K562 (cell line): ENCODE measurements around the gene SLC3A2. TPM values are rescaled to one million over a fixed set of nuclear protein-coding genes. Genes with fewer than 3 reads are reported as not detected.

Source experiments
- HDAC1 ChIP-seq, 2 experiments: fragments of 450-650 bp; IDR thresholded peaks; 2 replicates each; pipeline ENCODE4 v1.6.1; 2016 to 2017; ENCODE audit warnings: inconsistent platforms in 1 of 2, mild to moderate bottlenecking in 1 of 2, moderate library complexity in 1 of 2
- HLTF ChIP-seq: fragments of 450-650 bp; IDR thresholded peaks from 2 replicates; pipeline ENCODE4 v1.6.1; 2016
- NONO ChIP-seq, 2 experiments: fragments of 200-400 bp in 1 of 2; fragments of 450-650 bp in 1 of 2; formaldehyde crosslinking in 1 of 2; IDR thresholded peaks; 2 replicates each; pipeline ENCODE4 v1.6.1; 2017; ENCODE audit warnings: low read depth in 2 of 2, mild to moderate bottlenecking in 2 of 2, moderate library complexity in 2 of 2, low read length in 1 of 2
- PTRF ChIP-seq: fragments of 450-650 bp; IDR thresholded peaks from 2 replicates; pipeline ENCODE4 v1.6.1; 2016; ENCODE audit warnings: mild to moderate bottlenecking, missing genetic modification characterization, missing compliant biosample characterization
- SMAD1 ChIP-seq: fragments of 150-350 bp; IDR thresholded peaks from 2 replicates; pipeline ENCODE4 v1.6.1; 2014; ENCODE audit warnings: low read length, low read depth; ENCODE audit not compliant: partially characterized antibody
- SMARCE1 ChIP-seq: fragments of 450-650 bp; IDR thresholded peaks from 2 replicates; pipeline ENCODE4 v1.7.1; 2016; ENCODE audit warnings: mild to moderate bottlenecking
- SRSF1 ChIP-seq: fragments of 200-400 bp; formaldehyde crosslinking; IDR thresholded peaks from 2 replicates; pipeline ENCODE4 v1.6.1; 2017; ENCODE audit warnings: mild to moderate bottlenecking, low read depth, low read length, moderate library complexity
- ZFX ChIP-seq: sonication (generic); formaldehyde crosslinking; IDR thresholded peaks from 2 replicates; pipeline ENCODE4 v1.8.0; 2022; ENCODE audit warnings: mild to moderate bottlenecking, missing genetic modification reagents, moderate library complexity
- ZNF174 ChIP-seq: fragments of 250-450 bp; sonication (Bioruptor Pico); IDR thresholded peaks from 2 replicates; pipeline ENCODE4 v1.4.0; 2020; ENCODE audit warnings: mild to moderate bottlenecking
- ZNF696 ChIP-seq: fragments of 250-450 bp; sonication (Bioruptor Pico); conservative IDR thresholded peaks from 2 replicates; pipeline ENCODE4 v1.4.0; 2020; ENCODE audit warnings: mild to moderate bottlenecking, moderate library complexity
- polyA plus RNA-seq, 8 experiments: library from polyadenylated mRNA; depleted of rRNA in 4 of 8; stranded (reverse) in 5 of 8; unstranded in 3 of 8; fragments of >200 nt; fragmentation: Nextera tagmentation in 2 of 8; fragmentation: Illumina TruSeq in 1 of 8; extraction: Ambion mirVana in 2 of 8; extraction: Trizol in 1 of 8; gene quantifications; 2 replicates each; pipeline versions ENCODE4 v1.2.1 to v1.2.3, GENCODE V29; 2011 to 2014; ENCODE audit warnings: inconsistent platforms in 1 of 8, missing spikeins in 1 of 8
- total RNA-seq, 7 experiments: library from RNA; depleted of rRNA in 6 of 7; stranded (reverse); fragments of >200 nt in 6 of 7; fragmentation: Illumina TruSeq in 2 of 7; extraction: Trizol in 2 of 7; gene quantifications; 2 replicates each; pipeline versions ENCODE4 v1.2.1 to v1.2.3, GENCODE V29; 2011 to 2021; ENCODE audit warnings: low replicate concordance in 1 of 7
- TF ChIP-seq, protein P1 (sequence below): sonication (generic); IDR thresholded peaks from 2 replicates; pipeline ENCODE4 v1.6.1; 2016
- TF ChIP-seq, protein P2 (sequence below): sonication (generic); formaldehyde crosslinking; IDR thresholded peaks from 2 replicates; pipeline ENCODE4 v1.8.1; 2022; ENCODE audit warnings: missing genetic modification reagents
- TF ChIP-seq, protein P3 (sequence below): fragments of 450-650 bp; IDR thresholded peaks from 2 replicates; pipeline ENCODE4 v1.6.1; 2017; ENCODE audit warnings: mild to moderate bottlenecking, moderate library complexity
- TF ChIP-seq, protein P4 (sequence below): sonication (generic); formaldehyde crosslinking; IDR thresholded peaks from 2 replicates; pipeline ENCODE4 v1.8.0; 2022; ENCODE audit warnings: missing genetic modification reagents, mild to moderate bottlenecking, borderline replicate concordance
- TF ChIP-seq, protein P5 (sequence below): fragments of 200-400 bp; formaldehyde crosslinking; IDR thresholded peaks from 2 replicates; pipeline ENCODE4 v1.6.1; 2017; ENCODE audit warnings: mild to moderate bottlenecking, low read depth, low read length, moderate library complexity
- TF ChIP-seq, protein P6 (sequence below): fragments of 250-450 bp; sonication (Bioruptor Pico); IDR thresholded peaks from 2 replicates; pipeline ENCODE4 v1.8.0; 2022; ENCODE audit warnings: moderate library complexity, mild to moderate bottlenecking, inconsistent platforms
- TF ChIP-seq, protein P7 (sequence below), 2 experiments: fragments of 450-650 bp in 1 of 2; sonication (generic) in 1 of 2; formaldehyde crosslinking in 1 of 2; IDR thresholded peaks in 1 of 2; conservative IDR thresholded peaks in 1 of 2; 2 replicates each; pipeline versions ENCODE4 v1.6.1 to v1.8.1; 2016 to 2023; ENCODE audit warnings: mild to moderate bottlenecking in 2 of 2, moderate library complexity in 2 of 2, inconsistent platforms in 1 of 2, missing genetic modification reagents in 1 of 2

Gene SLC3A2
- total and polyA plus RNA-seq, 9 of the 15 experiments (the other 6 are each of a cell fraction or from before 2014, with no cell fraction given): 20.0 to 296 (median 214) TPM

DNA sequence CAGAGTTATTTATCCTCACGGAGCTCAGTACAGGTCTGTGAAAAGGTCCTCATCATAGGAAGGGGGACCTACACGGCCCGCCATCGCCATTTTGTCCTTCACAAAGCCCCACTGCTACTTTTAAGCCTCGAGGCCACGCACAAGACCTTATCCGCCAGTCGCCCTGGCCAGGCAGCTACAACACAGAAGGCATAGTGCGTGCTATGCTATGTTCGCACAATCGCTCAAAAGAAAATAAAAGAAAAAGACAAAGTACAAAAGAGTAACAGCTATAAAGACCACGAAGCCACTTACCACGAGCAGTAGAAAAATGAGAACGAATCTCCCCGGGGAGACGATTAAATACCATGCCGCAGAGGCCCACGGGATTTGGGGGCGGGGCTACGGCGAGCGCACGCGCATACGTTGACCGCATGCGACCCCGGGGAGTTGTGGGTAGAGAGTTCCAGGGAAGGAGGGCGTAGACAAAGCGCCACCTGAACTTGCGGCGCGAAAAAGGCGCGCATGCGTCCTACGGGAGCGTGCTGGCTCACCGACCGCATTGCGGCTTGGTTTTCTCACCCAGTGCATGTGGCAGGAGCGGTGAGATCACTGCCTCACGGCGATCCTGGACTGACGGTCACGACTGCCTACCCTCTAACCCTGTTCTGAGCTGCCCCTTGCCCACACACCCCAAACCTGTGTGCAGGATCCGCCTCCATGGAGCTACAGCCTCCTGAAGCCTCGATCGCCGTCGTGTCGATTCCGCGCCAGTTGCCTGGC, 24.9 kb upstream of the SLC3A2 start (continued):
- TF ChIP-seq ZNF174 (CRISPR knock-in tag) (no peak), ZNF696 (0 out of 2 replicates have a peak, but pooled peaks have one; percentile 46), HLTF (peak; percentile 87), SMAD1 (peak; percentile 96), SRSF1 (no peak), SMARCE1 (peak; percentile 8; the same call in 1 of the 2 replicates), ZFX (CRISPR knock-in tag) (peak; percentile 60), HDAC1 (IDR thresholded peaks at IDR 0.05) (peak; percentile 90 to 97), PTRF (tag) (no peak), NONO (IDR thresholded peaks at IDR 0.05; ENCODE audit: low read depth in 2 of 2, low read length in 1 of 2) (peak; percentile 42 to 76; a peak in 2 of 4 replicates)
- TF ChIP-seq, protein P1, sequence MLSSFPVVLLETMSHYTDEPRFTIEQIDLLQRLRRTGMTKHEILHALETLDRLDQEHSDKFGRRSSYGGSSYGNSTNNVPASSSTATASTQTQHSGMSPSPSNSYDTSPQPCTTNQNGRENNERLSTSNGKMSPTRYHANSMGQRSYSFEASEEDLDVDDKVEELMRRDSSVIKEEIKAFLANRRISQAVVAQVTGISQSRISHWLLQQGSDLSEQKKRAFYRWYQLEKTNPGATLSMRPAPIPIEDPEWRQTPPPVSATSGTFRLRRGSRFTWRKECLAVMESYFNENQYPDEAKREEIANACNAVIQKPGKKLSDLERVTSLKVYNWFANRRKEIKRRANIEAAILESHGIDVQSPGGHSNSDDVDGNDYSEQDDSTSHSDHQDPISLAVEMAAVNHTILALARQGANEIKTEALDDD: no peak; the same call in 1 of the 2 replicates
- TF ChIP-seq, protein P2, sequence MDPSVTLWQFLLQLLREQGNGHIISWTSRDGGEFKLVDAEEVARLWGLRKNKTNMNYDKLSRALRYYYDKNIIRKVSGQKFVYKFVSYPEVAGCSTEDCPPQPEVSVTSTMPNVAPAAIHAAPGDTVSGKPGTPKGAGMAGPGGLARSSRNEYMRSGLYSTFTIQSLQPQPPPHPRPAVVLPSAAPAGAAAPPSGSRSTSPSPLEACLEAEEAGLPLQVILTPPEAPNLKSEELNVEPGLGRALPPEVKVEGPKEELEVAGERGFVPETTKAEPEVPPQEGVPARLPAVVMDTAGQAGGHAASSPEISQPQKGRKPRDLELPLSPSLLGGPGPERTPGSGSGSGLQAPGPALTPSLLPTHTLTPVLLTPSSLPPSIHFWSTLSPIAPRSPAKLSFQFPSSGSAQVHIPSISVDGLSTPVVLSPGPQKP (CRISPR knock-in tag): no peak
- TF ChIP-seq, protein P3, sequence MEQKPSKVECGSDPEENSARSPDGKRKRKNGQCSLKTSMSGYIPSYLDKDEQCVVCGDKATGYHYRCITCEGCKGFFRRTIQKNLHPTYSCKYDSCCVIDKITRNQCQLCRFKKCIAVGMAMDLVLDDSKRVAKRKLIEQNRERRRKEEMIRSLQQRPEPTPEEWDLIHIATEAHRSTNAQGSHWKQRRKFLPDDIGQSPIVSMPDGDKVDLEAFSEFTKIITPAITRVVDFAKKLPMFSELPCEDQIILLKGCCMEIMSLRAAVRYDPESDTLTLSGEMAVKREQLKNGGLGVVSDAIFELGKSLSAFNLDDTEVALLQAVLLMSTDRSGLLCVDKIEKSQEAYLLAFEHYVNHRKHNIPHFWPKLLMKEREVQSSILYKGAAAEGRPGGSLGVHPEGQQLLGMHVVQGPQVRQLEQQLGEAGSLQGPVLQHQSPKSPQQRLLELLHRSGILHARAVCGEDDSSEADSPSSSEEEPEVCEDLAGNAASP: no peak
- TF ChIP-seq, protein P4, sequence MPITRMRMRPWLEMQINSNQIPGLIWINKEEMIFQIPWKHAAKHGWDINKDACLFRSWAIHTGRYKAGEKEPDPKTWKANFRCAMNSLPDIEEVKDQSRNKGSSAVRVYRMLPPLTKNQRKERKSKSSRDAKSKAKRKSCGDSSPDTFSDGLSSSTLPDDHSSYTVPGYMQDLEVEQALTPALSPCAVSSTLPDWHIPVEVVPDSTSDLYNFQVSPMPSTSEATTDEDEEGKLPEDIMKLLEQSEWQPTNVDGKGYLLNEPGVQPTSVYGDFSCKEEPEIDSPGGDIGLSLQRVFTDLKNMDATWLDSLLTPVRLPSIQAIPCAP (CRISPR knock-in tag): no peak
- TF ChIP-seq, protein P5, sequence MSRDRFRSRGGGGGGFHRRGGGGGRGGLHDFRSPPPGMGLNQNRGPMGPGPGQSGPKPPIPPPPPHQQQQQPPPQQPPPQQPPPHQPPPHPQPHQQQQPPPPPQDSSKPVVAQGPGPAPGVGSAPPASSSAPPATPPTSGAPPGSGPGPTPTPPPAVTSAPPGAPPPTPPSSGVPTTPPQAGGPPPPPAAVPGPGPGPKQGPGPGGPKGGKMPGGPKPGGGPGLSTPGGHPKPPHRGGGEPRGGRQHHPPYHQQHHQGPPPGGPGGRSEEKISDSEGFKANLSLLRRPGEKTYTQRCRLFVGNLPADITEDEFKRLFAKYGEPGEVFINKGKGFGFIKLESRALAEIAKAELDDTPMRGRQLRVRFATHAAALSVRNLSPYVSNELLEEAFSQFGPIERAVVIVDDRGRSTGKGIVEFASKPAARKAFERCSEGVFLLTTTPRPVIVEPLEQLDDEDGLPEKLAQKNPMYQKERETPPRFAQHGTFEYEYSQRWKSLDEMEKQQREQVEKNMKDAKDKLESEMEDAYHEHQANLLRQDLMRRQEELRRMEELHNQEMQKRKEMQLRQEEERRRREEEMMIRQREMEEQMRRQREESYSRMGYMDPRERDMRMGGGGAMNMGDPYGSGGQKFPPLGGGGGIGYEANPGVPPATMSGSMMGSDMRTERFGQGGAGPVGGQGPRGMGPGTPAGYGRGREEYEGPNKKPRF: no peak
- TF ChIP-seq, protein P6, sequence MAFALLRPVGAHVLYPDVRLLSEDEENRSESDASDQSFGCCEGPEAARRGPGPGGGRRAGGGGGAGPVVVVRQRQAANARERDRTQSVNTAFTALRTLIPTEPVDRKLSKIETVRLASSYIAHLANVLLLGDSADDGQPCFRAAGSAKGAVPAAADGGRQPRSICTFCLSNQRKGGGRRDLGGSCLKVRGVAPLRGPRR (CRISPR knock-in tag): no peak
- TF ChIP-seq, protein P7, sequence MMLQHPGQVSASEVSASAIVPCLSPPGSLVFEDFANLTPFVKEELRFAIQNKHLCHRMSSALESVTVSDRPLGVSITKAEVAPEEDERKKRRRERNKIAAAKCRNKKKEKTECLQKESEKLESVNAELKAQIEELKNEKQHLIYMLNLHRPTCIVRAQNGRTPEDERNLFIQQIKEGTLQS (IDR thresholded peaks at IDR 0.05): peak; percentile 91
- TF ChIP-seq, protein P7 (CRISPR knock-in tag; conservative IDR thresholded peaks at IDR 0.05): no peak; the same call in 1 of the 2 replicates
